ENCODE results near the gene RNF186. TPM values are rescaled to one million over a fixed set of nuclear protein-coding genes. Genes with fewer than 3 reads are reported as not detected.
"Not testable (repeated sequence)": the region's sequence is repeated elsewhere in the genome, so short reads cannot be mapped to it uniquely, and the experiment has no call there.

Gene RNF186
- polyA plus RNA-seq, 1 experiment = not detected

DNA sequence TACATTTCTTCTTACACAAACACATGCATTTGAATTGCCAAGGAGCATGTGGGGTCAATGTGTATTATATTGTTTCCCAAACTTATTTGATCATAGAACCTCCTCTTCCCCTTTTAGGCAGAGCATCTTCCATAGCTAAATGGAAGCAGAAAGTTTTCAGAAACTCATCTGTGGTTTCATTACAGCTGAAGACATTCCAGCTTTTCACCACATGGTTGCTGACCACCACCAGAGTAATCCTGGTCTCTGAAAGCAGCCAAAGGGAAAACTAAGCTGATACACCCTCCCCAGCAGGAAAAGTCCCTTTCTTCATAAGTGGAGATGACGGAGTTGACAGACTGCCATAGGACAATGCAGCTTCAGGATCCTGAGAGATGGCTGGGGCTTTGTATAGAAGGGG, 37.0 kb upstream of the RNF186 start:
- TF ChIP-seq, protein P1, sequence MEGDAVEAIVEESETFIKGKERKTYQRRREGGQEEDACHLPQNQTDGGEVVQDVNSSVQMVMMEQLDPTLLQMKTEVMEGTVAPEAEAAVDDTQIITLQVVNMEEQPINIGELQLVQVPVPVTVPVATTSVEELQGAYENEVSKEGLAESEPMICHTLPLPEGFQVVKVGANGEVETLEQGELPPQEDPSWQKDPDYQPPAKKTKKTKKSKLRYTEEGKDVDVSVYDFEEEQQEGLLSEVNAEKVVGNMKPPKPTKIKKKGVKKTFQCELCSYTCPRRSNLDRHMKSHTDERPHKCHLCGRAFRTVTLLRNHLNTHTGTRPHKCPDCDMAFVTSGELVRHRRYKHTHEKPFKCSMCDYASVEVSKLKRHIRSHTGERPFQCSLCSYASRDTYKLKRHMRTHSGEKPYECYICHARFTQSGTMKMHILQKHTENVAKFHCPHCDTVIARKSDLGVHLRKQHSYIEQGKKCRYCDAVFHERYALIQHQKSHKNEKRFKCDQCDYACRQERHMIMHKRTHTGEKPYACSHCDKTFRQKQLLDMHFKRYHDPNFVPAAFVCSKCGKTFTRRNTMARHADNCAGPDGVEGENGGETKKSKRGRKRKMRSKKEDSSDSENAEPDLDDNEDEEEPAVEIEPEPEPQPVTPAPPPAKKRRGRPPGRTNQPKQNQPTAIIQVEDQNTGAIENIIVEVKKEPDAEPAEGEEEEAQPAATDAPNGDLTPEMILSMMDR (IDR thresholded peaks at IDR 0.05; ENCODE audit: insufficient read depth, low read depth, low read length) = no peak
- CTCF ChIA-PET = interaction anchor here (0.9 to 1.5 kb wide), 2 partner anchors 13 to 30 kb away, joined by 4 read pairs; partner anchors contain the start of gene OTUD3
- no peak overlapping the region for H3K4me3 ChIP-seq (ENCODE audit: low read depth, low read length)
- no peak for DNase-seq (ENCODE audit: low read depth)
- POLR2A ChIA-PET = no interaction called here
- H3K27me3 ChIP-seq (ENCODE audit: control insufficient read depth, insufficient read depth, low read length) = no peaks in the 10 kb centered on the region
- H3K36me3 ChIP-seq (ENCODE audit: control insufficient read depth, insufficient read depth, low read length) = no peaks in the 10 kb centered on the region

GRCh38 chr1:19850214-19850613, 35.1 kb upstream of the RNF186 start:
- TF ChIP-seq, protein P1 (IDR thresholded peaks at IDR 0.05; ENCODE audit: insufficient read depth, low read depth, low read length) = no peak
- POLR2A ChIA-PET = no interaction called here
- DNase-seq (ENCODE audit: low read depth) = no peak
- CTCF ChIA-PET = no interaction called here
- Histone ChIP-seq H3K4me3 (ENCODE audit: low read depth, low read length) (no peak overlapping the region), H3K36me3 (ENCODE audit: control insufficient read depth, insufficient read depth, low read length) (no peaks in the 10 kb centered on the region), H3K27me3 (ENCODE audit: control insufficient read depth, insufficient read depth, low read length) (no peaks in the 10 kb centered on the region)

DNA sequence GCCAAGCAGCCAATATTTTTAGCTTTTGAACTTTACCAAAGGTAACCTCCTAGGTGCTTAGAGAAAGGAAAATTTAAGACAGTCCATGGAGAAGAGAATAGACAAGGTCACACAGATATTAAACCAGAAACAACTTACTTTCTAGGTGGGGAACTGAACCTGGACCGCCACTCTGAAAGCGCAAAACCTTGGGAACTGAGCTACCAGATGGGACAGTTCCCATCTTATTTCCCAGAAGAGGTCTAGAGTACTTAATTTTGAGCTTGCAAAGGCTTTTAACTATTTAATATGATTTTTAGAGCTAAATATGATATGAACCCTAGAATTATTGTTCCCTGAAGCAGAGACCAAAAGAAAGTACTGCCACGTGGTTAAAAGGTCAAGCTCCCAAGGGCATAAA, 34.2 kb upstream of the RNF186 start:
- POLR2A ChIA-PET; H3K36me3 ChIP-seq (ENCODE audit: control insufficient read depth, insufficient read depth, low read length); H3K27me3 ChIP-seq (ENCODE audit: control insufficient read depth, insufficient read depth, low read length); H3K4me3 ChIP-seq (ENCODE audit: low read depth, low read length); DNase-seq (ENCODE audit: low read depth): not testable (repeated sequence)
- CTCF ChIA-PET = interaction anchor here (0.7 to 1.2 kb wide), 2 partner anchors 17 to 27 kb away, joined by 3 read pairs; no protein-coding TSS in a partner anchor

DNA sequence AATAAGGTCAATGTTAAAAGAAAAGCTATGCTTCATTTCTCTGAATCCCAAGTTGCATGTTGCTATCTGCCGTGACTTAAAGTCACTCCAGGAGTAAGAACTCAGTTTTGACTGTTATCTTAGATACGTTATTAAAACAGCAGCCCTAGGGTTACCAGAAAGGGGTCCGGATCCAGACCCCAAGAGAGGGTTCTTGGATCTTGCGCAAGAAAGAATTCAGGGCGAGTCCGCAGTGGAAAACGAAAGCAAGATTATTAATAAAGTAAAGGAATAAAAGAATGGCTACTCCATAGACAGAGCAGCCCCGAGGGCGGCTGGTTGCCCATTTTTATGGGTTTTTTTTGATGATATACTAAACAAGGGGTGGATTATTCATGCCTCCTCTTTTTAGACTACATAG, 32.3 kb upstream of the RNF186 start:
- POLR2A ChIA-PET; DNase-seq (ENCODE audit: low read depth); CTCF ChIA-PET; H3K36me3 ChIP-seq (ENCODE audit: control insufficient read depth, insufficient read depth, low read length); H3K4me3 ChIP-seq (ENCODE audit: low read depth, low read length); H3K27me3 ChIP-seq (ENCODE audit: control insufficient read depth, insufficient read depth, low read length): not testable (repeated sequence)

DNA sequence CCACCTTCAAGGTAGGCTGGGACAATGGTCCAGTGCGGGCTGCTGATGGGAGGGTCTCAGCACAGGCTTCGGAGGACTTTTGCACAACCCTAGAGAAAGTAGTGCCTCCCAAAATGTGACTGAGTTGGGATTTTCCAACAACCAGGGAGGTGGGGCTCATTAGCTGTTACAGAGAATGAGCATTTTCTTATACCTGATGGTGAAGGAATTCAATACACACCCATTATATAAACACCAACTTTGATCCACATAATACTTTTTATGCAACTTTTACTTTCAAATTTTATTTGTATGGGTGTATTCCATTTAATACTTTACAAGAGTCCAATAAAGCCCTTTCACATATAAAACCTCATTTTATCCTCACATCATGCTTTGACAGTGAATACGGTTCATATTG, 31.3 kb upstream of the RNF186 start:
- ChIA-PET POLR2A (no interaction called here), CTCF (interaction anchor here (0.5 kb wide), 1 partner anchor 247 kb away, joined by 3 read pairs; no protein-coding TSS in a partner anchor)
- Histone ChIP-seq H3K27me3 (ENCODE audit: control insufficient read depth, insufficient read depth, low read length) (no peaks in the 10 kb centered on the region), H3K36me3 (ENCODE audit: control insufficient read depth, insufficient read depth, low read length) (no peaks in the 10 kb centered on the region), H3K4me3 (ENCODE audit: low read depth, low read length) (no peak overlapping the region)
- TF ChIP-seq, protein P1 (IDR thresholded peaks at IDR 0.05; ENCODE audit: insufficient read depth, low read depth, low read length) = no peak
- DNase-seq (ENCODE audit: low read depth) = no peak

- CTCF ChIA-PET = interaction anchor here (1.0 to 1.5 kb wide), 2 partner anchors 9 to 84 kb away, joined by 3 to 5 read pairs; no protein-coding TSS in a partner anchor
- no peak overlapping the region for H3K4me3 ChIP-seq (ENCODE audit: low read depth, low read length)
- POLR2A ChIA-PET = no interaction called here
- no peak for DNase-seq (ENCODE audit: low read depth)
- no peaks in the 10 kb centered on the region for H3K36me3 ChIP-seq (ENCODE audit: control insufficient read depth, insufficient read depth, low read length)
- H3K27me3 ChIP-seq (ENCODE audit: control insufficient read depth, insufficient read depth, low read length) = no peaks in the 10 kb centered on the region
- TF ChIP-seq, protein P1 (IDR thresholded peaks at IDR 0.05; ENCODE audit: insufficient read depth, low read depth, low read length) = no peak
Measured at GRCh38 chr1:19845555-19845954, 30.5 kb upstream of the RNF186 start.

Measured in BJ (cell line).